GM19324 (cell line): ENCODE measurements around the gene AUNIP.

Experiments used
- ATAC-seq: cut with Tn5 transposase; IDR thresholded peaks from one replicate; pipeline ENCODE4 v1.9.1; 2021; ENCODE audit warnings: mild to moderate bottlenecking, moderate library complexity; ENCODE audit not compliant: unreplicated experiment, low FRiP score

The AUNIP gene

DNA sequence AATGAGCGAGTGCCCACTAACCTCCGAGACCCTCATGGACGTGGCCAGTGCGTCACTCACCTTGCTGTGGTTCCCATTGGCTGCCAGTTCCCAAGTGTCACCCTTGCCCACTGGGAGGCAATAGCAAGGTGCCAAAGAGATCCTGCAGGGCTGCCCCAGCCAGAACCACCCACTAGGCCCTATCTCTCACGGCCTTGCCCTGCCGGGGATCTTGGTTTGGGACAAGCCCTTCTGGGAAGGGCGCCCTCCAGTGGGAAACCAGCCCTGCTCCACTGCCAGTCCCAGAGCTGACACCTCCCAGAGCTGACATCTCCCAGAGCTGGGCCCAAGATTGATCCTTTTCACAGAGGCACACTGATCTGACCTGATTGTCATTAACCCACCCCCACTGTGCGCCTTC, 61.3 kb downstream of the AUNIP start:
- no peak for ATAC-seq

DNA sequence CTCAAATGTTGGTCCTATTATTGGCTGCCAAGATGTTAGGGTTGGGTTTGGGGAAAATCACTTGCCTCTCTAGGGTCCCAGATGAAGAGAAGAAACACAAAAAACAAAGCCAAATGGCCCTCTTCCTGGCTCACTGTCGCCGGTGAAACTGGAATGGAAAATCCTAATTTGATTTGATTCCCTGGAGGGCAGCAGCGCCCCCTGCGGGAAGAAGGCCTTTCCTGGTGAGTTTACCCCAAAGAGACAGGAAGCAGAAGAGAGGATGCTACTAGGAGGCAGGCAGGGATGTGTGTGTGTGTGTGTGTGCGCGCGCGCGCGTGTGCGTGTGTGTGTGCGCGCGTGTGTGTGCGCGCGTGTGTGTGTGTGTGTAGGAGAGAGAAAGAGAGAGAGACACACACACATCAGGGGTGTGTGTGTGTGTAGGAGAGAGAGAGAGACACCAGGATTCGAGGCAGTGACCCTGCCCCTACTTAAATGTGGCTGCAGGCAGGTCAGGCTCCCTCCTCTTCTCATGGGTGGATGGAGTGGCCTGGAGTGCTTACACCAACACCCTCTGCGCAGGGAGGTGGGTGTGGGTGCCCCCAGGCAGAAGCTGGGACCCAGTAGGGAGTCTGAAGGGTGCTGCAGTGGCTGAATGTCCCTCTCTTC, 62.3 kb downstream of the AUNIP start:
- ATAC-seq: no peak

DNA sequence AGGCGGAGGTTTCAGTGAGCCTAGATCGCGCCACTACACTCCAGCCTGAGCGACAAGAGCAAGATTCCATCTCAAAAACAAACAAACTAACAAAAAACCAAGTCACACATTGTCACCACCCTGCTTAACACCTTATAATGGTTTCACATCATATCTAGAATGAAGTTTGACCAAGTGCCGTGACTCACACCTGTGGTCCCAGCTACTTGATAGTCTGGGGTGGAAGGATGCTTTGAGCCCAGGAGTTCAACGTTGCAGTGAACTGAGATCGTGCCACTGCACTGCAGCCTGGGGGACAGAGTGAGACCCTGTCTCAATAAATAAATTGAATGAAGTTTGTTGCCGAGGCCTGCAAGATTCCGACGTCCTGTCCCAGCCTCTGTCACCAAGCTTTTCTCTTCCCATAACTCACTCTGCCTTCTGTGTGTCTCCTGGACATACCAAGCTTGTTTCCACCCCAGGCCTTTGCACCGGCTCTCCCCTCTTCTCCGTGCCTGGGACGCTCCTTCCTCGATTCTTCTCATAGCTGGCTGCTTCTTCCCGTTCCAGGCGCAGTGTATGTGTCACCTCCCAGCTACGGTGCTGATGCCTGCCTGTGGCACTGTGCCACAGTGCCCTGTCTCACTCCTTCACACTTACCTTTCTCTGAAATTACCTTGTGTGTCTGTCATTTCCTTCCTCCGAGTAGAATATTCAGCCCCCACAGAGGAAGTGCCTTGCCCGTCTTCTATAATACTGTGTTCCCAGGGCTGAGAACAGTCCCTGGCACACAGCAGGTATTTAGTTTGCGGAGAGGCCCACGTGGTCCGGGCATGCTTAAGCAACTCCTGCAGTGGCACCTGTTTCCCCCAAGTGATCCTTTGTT, 63.1 kb downstream of the AUNIP start:
- no peak for ATAC-seq

DNA sequence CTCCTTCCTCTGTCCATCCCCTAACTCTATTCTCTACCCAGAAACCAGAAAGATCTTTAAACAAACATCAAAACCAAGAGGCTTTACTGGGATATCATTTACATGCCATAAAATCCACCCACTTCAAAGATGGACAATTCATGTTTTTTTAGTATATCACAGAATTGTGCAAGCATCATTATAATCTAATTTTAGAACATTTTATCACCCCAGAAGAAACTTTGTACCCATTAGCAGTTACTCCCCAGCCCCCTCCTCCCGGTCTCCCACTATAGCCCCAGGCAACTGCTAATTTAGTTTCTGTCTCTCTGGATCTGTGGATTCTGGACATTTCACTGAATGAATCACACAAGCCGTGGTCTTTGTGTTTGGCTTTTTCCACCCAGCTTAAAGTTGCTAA, 64.0 kb downstream of the AUNIP start:
- no peak for ATAC-seq

DNA sequence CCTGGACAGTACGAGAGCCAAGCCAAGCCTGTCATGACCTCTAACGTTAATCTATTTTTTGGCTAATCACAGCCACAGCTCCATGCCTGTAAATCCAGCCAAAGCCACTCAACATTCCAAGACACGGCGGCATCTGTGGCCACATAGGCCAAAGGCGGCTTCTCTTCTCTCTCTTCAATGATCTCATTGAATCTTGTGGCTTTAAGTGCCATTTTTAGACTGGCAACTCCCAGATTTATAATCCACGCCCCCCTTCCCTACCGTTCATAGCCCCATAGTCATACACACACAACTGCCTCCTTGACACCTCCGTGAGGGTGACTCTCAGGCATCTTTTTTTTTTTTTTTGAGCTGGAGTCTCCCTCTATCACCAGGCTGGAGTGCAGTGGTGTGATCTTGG, 64.9 kb downstream of the AUNIP start:
- no peak for ATAC-seq

DNA sequence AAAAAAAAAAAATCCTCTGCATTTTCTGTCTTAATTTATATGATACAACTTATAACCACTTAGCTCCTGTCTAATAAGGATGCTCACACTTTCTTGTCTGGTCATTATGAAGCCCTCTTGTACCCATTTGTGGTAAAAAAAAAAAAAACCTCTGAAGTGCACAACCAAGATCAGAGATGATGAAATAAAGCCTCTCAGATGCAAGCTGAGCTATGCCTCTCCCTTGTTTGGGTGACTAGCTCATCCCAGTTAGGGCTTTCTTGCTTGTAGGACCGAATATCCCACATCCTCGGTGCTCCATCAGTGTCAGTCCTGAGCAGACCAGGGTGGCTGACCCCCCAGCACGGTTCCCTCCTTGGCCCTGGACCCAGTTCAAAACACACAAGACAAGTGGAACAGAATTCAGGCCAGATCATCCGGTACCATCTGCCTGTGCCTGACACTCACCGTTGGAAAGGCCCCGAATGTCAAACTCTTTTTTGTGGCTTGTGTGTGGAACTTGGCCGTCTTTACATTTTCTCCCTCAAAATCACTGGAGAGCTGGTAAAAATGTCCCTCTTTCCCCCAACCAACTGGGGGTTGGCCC, 65.6 kb downstream of the AUNIP start:
- no peak for ATAC-seq

DNA sequence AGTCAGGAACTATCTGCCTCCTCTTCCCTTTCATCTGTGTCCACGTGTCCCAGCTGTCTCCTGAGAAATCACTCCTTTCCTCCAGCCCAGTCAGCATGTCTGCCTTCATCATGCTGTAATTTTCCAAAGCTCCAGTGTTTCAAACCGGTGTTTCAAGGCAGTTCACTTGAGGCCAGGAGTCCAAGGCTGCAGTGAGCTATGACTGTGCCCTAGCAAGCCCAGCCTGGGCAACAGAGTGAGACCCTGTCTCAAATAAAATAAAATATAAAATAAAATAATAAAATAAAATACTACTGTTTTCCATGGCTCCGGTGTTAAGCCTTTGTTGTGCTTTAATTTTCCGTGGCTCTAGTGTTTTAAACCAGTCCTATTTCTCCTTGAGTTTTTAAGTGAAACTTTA, 67.1 kb downstream of the AUNIP start:
- no peak for ATAC-seq

DNA sequence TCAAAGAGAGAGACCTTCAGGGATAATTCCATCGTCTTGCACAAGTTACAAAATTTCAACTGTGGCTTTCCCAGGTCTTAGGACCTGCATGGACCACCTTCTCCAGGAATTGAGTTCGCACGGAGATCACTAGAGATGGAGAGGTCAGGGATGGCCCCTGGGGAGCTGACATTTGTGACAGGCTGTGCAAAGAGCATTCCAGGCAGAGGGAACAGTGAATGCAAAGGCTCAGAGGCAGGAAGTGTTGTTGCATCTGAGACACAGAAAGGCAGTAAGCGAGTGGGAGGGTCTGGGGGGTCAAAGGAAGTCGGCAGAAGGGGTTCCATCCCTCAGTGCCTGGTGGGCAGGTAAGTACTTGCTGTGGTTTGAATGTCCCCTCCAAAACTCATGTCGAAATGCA, 68.8 kb downstream of the AUNIP start:
- no peak for ATAC-seq

DNA sequence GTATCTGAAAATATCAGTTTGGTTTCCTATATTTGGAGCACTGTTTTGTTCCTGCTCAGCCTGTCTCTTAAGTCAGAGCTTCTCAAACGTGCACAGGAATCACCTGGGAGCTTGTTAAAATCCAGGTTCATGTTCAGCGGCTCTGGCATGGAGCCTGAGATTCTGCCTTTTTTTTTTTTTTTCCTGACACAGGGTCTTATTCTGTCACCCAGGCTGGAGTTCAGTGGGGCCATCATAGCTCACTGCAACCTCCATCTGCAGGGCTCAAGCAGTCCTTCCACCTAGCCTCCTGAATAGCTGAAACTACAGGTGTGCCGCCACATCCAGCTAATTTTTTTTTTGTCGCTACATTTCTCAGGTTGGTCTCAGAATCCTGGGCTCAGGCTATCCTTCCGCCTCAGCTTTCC, 71.5 kb downstream of the AUNIP start:
- no peak for ATAC-seq

DNA sequence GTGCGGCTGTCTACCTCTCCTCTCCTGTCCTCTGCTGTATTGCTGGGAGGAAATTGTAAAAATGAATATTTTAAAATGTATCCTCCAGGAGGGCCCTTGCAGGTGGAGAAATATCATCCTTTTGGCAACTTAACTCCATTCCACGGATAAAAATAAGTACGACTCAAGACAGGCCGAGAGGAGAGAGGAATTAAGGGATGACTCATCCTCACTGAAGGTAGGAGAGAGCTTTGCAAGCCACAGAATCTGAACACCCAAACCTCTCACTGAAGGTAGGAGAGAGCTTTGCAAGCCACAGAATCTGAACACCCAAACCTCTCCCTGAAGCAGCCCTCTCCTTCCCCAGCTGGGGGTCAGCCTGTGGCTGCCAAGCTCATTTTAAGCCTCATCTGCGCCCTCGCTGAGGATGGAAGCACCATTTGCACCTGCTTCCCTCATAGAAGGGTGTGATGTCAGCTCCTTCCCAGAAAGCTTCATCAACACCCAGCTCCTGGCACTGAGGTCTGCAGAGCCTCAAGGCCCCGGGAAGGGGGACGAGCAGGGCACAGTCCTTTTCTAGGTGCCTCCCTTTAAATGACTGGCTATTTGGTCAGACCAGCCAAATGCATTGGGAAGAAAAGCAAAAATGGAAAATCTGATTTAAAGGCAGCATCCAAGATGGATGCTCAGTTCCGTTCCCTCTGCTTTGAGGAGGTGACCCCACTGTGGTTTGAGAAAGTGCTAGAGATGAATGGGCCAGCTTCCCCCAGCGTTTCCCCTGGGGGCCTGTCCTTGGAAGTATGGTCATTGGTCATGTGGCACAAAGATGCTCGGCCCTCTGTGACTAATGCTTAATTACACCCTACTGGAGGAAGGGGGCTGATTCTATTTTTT, 72.1 kb downstream of the AUNIP start:
- ATAC-seq: no peak

DNA sequence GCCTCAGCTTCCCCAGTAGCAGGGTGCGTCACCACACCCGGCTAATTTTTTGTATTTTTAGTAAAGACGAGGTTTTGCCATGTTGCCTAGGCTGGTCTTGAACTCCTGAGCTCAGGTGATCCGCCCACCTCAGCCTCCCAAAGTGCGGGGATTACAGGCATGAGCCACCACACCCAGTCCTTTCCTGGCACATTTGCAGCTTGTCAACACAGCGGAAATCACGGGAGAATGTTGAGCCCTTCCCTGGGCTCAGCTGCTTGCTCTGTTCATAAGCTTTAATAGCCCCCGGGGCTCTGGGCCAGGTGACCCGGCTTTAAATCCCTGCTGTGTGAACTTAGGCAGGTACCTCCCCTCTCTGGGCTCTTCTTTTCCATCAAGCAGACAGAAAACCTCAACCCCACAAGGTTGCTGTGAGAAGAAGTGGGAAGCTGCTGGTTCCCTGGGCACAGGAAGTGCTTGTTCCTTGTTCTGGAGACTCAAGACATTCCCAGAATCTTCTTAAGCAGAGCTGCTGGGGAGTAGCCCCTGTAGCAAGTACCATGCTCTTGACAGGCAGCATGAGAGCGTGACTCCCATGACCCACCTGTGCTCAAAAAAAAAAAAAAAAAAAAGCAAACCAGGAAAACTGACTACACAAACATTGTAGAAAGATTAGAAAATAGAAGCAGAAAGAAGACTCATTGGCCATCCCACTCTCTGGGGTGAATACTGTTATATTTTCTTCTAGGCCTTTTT, 73.8 kb downstream of the AUNIP start:
- ATAC-seq: no peak

DNA sequence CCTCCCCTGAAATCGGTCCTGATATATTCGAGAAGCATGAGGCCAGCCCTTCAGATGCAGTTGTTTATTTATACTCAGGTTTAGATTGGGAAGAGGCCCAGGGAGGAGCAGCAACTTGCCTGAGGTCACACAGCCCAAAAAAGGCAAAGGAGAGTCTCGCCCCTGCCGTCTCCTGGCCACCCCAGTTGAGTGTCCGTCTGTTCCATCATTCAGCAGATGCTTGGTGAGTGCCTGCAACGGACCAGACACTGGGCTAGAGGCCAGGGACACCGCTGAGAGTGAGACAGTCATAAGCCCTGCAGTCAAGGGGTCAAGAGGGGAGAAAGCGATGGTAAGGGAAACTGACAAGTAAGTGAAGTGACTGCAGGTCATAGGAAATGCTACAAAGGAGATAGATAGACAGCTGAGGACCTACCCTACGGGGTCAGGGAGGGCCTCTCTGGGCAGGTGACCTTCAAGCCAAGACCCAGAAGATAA, 74.6 kb downstream of the AUNIP start:
- no peak for ATAC-seq
